H1 (cell line): ENCODE measurements around the gene PAX9. TPM values are rescaled to one million over a fixed set of nuclear protein-coding genes. Genes with fewer than 3 reads are reported as not detected.

Source experiments
- CEBPB ChIP-seq: IDR thresholded peaks from 2 replicates; pipeline ENCODE4 v1.6.1; 2012; ENCODE audit warnings: low read depth, low read length
- CHD7 ChIP-seq: fragments of 300-600 bp; sonication (generic); IDR thresholded peaks from 2 replicates; pipeline ENCODE4 v1.7.1; 2012; ENCODE audit warnings: low read length, moderate library complexity, mild to moderate bottlenecking, inconsistent platforms; ENCODE audit not compliant: insufficient replicate concordance
- polyA plus RNA-seq, 7 experiments: library from polyadenylated mRNA; depleted of rRNA in 3 of 7; stranded (reverse) in 5 of 7; unstranded in 2 of 7; fragments of >200 nt in 5 of 7; fragments of 200-250 nt in 2 of 7; gene quantifications; 1 replicate in 5 of 7; 2 replicates in 1 of 7; 4 replicates in 1 of 7; pipeline versions ENCODE4 v1.2.1 to v1.2.3, GENCODE V29; 2011 to 2013; ENCODE audit warnings: missing spikeins in 2 of 7, mixed read lengths in 2 of 7
- total RNA-seq: library from RNA; stranded (reverse); fragmentation: NEBNext Ultra II Directional; extraction: Animal tissue kit (Norgen Biotek cat#: 25700); gene quantifications from 2 replicates; pipeline ENCODE4 v1.2.1, GENCODE V29; 2021

Gene PAX9
- total and polyA plus RNA-seq, 2 of the 8 experiments (the other 6 are each of a cell fraction or from before 2014, with no cell fraction given) = 0.05 TPM; not detected in 1

- TF ChIP-seq CHD7 = no peak
- no peak for TF ChIP-seq CEBPB
Observed at GRCh38 chr14:36671149-36671548, 9.5 kb downstream of the PAX9 start (continued).
